Glomerular endothelial cell (primary cell): ENCODE measurements around the gene CMTM2. TPM values are rescaled to one million over a fixed set of nuclear protein-coding genes. Genes with fewer than 3 reads are reported as not detected.
A peak's percentile ranks its signal among the peaks of the same experiment; 100 is the strongest.
"Not testable (repeated sequence)": the region's sequence is repeated elsewhere in the genome, so short reads cannot be mapped to it uniquely, and the experiment has no call there.

Experiments
- DNase-seq: peaks from one replicate; pipeline ENCODE4 v3.0.0-alpha.2; 2011; ENCODE audit warnings: low read depth, low spot score; ENCODE audit errors: extremely low read depth
- total RNA-seq: library from RNA; depleted of rRNA; stranded (reverse); fragments of >200 nt; gene quantifications from 2 replicates; pipeline ENCODE4 v1.2.3, GENCODE V29; 2015

The CMTM2 gene
- total RNA-seq, 1 donor from 2014 or later: not detected

- DNase-seq: peak; percentile 50
Observed at GRCh38 chr16:66552286-66553177, 26.7 kb upstream of the CMTM2 start, which contains the start of gene CKLF. CKLF (plus strand) TSS chr16:66552576; CDS start chr16:66552716, 140 bp downstream.

- no peak for DNase-seq
Observed at GRCh38 chr16:66553223-66553622, 26.0 kb upstream of the CMTM2 start.

- no peak for DNase-seq
Observed at GRCh38 chr16:66554021-66554420, 25.2 kb upstream of the CMTM2 start.

- DNase-seq: no peak
Observed at GRCh38 chr16:66554495-66554894, 24.8 kb upstream of the CMTM2 start.

- DNase-seq: no peak
Observed at GRCh38 chr16:66560107-66560506, 19.2 kb upstream of the CMTM2 start.

GRCh38 chr16:66561381-66562080 is 17.7 kb upstream of the CMTM2 start:
- DNase-seq: no peak

GRCh38 chr16:66562409-66562808 is 16.9 kb upstream of the CMTM2 start:
- no peak for DNase-seq

- DNase-seq: no peak
Observed at GRCh38 chr16:66562986-66563385, 16.3 kb upstream of the CMTM2 start.

GRCh38 chr16:66563574-66564334 is 15.5 kb upstream of the CMTM2 start:
- no peak for DNase-seq

- DNase-seq: no peak
Observed at GRCh38 chr16:66566051-66566901, 13.0 kb upstream of the CMTM2 start, which contains the start of gene CMTM1. CMTM1 (plus strand) TSS chr16:66566439; CDS start chr16:66566514, 75 bp downstream.

- DNase-seq: not testable (repeated sequence)
Observed at GRCh38 chr16:66567270-66567669, 12.0 kb upstream of the CMTM2 start.

- no peak for DNase-seq
Observed at GRCh38 chr16:66568355-66568754, 10.9 kb upstream of the CMTM2 start.

- no peak for DNase-seq
Observed at GRCh38 chr16:66569131-66569530, 10.1 kb upstream of the CMTM2 start.

GRCh38 chr16:66569827-66570405 is 9.3 kb upstream of the CMTM2 start:
- no peak for DNase-seq

GRCh38 chr16:66572356-66572755 is 6.9 kb upstream of the CMTM2 start:
- DNase-seq: no peak

GRCh38 chr16:66574081-66574480 is 5.2 kb upstream of the CMTM2 start:
- no peak for DNase-seq

GRCh38 chr16:66574531-66574930 is 4.7 kb upstream of the CMTM2 start:
- DNase-seq: no peak

- DNase-seq: no peak
Observed at GRCh38 chr16:66575060-66575459, 4.2 kb upstream of the CMTM2 start.

GRCh38 chr16:66576296-66576695 is 3.0 kb upstream of the CMTM2 start:
- no peak for DNase-seq
